Right renal cortex interstitium (tissue), 3 donors: ENCODE data around the gene ATP13A3. TPM values are rescaled to one million over a fixed set of nuclear protein-coding genes. Genes with fewer than 3 reads are reported as not detected.
"Not testable (repeated sequence)": the region's sequence is repeated elsewhere in the genome, so short reads cannot be mapped to it uniquely, and the experiment has no call there.

Experiments
- DNase-seq, 3 donors: peaks; one replicate each; pipeline ENCODE4 v3.0.0-alpha.2; 2013; ENCODE audit warnings: low read depth in 3 of 3, low spot score in 2 of 3
- polyA plus RNA-seq, 3 donors: library from polyadenylated mRNA; unstranded; fragments of 120-200 nt; gene quantifications; one replicate each; pipeline ENCODE4 v1.2.1, GENCODE V29; 2013; ENCODE audit not compliant: insufficient read length in 3 of 3

The ATP13A3 gene
- 100 to 1,000 TPM; 107 to 117 (median 108) TPM for polyA plus RNA-seq

GRCh38 chr3:194486540-194487288 lies at the start of gene ATP13A3:
TSS of gene ATP13A3 (minus strand) at chr3:194487002. CDS start at chr3:194462190, 24,812 bp downstream.
- DNase-seq: peak in 2 of 3 donors; percentile 82

- DNase-seq: not testable (repeated sequence)
These were observed 48.4 kb upstream of the ATP13A3 start for GRCh38 chr3:194535199-194535598.

- no peak for DNase-seq
These were observed 47.4 kb upstream of the ATP13A3 start for GRCh38 chr3:194534243-194534642.

GRCh38 chr3:194532591-194532990 lies 45.8 kb upstream of the ATP13A3 start:
- no peak for DNase-seq

- no peak for DNase-seq
These were observed 40.9 kb upstream of the ATP13A3 start for GRCh38 chr3:194527726-194528125.

GRCh38 chr3:194526164-194526563 lies 39.4 kb upstream of the ATP13A3 start:
- no peak for DNase-seq

GRCh38 chr3:194522579-194523046 lies 35.8 kb upstream of the ATP13A3 start:
- no peak for DNase-seq

- no peak for DNase-seq
These were observed 34.9 kb upstream of the ATP13A3 start for GRCh38 chr3:194521510-194522260.

- DNase-seq: not testable (repeated sequence)
These were observed 33.9 kb upstream of the ATP13A3 start for GRCh38 chr3:194520682-194521162.

- not testable (repeated sequence) for DNase-seq
These were observed 33.4 kb upstream of the ATP13A3 start for GRCh38 chr3:194520201-194520600.

GRCh38 chr3:194518652-194519051 lies 31.9 kb upstream of the ATP13A3 start:
- no peak for DNase-seq

- no peak for DNase-seq
These were observed 30.5 kb upstream of the ATP13A3 start for GRCh38 chr3:194517333-194517732.

- DNase-seq: no peak
These were observed 27.8 kb upstream of the ATP13A3 start for GRCh38 chr3:194514626-194515025.

- DNase-seq: no peak
These were observed 26.2 kb upstream of the ATP13A3 start for GRCh38 chr3:194512895-194513601.

- DNase-seq: no peak
These were observed 22.0 kb upstream of the ATP13A3 start for GRCh38 chr3:194508491-194509453.

- no peak for DNase-seq
These were observed 20.8 kb upstream of the ATP13A3 start for GRCh38 chr3:194507571-194507970.

GRCh38 chr3:194505791-194506415 lies 19.1 kb upstream of the ATP13A3 start:
- no peak for DNase-seq

- no peak for DNase-seq
These were observed 18.1 kb upstream of the ATP13A3 start for GRCh38 chr3:194504861-194505260.

- no peak for DNase-seq
These were observed 17.3 kb upstream of the ATP13A3 start for GRCh38 chr3:194504146-194504545.
